Activated CD8-positive, alpha-beta memory T cell treated with anti-CD3 and anti-CD28 coated beads for 36 hours (primary cell): Measurements from ENCODE around the gene TMEM26. TPM values are rescaled to one million over a fixed set of nuclear protein-coding genes. Genes with fewer than 3 reads are reported as not detected.

Experiments used
- CTCF ChIA-PET: fragments of 350-600 bp; sonication (Branson Sonifier 250); formaldehyde crosslinking; loops from one replicate; lab custom pipeline; 2021; ENCODE audit warnings: antibody characterized with exemption; lab: Charles Lee
- POLR2A ChIA-PET: fragments of 350-600 bp; sonication (Branson Sonifier 250); formaldehyde crosslinking; loops from one replicate; lab custom pipeline; 2021; ENCODE audit warnings: antibody characterized with exemption; lab: Charles Lee
- total RNA-seq, 2 experiments: library from RNA; stranded (reverse); gene quantifications; one replicate each; pipeline ENCODE4 v1.2.3, GENCODE V29; 2021

The TMEM26 gene
- total RNA-seq: not detected

DNA sequence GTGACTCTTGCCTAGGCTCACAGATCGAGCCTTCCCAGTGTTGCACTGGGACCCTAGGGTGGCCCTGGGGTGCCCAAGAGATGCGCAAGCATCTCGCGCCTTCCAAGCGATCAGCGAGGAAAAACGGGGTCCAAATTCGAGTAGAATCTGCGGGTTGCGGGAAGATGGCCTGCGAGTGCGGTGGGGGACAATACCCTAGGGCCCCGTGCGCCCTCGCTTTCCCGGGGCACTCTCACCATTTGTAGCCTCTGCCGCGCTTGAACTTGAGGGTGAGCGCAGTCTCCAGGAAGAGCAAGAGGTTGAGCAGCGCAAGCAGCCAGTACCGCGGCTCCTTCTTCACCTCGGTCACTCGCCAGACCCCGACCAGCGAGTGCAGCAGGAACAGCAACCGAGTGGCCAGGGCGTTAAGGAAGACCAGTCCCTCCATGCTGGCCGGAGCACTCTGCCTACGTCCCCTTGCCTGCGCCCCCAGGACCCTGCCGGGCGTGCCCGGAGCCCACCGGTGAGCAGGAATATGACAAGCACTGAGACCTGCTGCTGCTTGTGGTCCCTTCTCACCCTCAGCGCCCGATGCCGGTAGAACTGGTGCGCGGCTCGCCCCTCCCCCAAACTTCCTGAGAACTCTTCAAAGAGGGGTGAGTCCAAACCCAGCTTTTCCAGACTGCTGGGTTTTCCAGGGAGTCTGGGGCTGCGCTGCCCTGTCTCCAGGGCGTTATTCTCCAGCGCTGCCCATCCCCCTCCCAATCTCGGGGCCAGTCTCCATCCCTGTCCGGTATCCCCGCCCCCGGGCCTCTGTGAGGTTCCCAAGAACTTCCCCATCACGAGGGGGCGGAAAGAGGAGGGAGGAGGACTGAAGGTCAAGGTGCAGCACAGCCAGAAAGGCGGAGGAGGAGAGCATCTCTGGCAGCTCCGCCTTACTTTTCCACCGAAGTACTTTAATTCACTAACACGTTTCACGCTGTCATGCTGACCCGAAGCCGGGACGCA lies at the start of gene TMEM26:
TMEM26 (minus strand) TSS at position 727 of the 987 bp plus-strand sequence; CDS start at position 427, 300 bp downstream.
- POLR2A ChIA-PET: no interaction called here
- CTCF ChIA-PET: no interaction called here

DNA sequence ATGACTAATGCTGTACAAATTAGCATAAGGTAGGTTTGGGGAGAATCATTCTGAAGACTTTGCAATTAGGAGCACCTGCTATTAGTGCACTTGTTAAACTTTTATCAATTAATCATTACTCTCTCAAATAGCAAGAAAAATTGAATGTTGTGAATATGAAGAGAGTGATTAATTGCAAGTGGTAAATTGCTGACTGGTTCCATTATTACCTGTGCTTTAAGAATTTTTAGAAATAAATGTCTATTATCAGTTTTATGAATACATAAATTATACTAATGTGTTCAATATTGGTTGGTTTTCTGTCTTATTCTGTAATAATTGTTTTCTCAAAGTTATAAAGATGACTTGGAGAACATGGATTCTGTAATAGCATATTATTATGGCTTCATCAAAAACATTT lies 47.3 kb upstream of the TMEM26 start:
- POLR2A ChIA-PET: no interaction called here
- CTCF ChIA-PET: no interaction called here

DNA sequence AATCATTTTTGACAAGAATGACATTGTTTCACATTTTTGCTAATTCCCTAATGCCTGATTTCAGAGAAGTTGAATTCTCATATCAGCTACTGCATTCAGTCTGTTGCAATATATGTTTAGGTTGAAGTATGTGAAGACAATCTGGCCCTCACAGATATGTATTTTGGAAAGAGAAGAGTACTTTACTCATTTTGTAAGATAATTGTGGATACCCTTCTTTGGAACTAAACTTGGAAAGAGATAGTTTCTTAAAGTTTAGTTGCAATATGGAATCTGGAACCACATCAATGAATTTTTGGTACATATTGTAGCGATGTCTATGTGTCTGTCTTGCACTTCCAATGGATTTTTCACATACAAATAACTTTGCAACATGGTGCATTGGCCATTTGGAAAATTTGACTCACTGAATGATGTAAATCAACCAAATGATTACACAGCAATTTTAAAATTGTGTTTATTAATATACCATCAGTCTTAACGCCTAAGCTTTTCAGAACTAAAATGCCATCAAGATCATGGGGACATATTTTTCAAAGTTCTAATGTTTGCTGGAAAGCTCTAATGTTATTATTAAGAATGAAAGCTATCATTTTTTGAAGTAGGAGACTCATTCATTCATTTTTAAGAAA lies 39.3 kb upstream of the TMEM26 start:
- POLR2A ChIA-PET: no interaction called here
- CTCF ChIA-PET: no interaction called here

GRCh38 chr10:61487506-61487905 lies 34.3 kb upstream of the TMEM26 start:
- ChIA-PET CTCF (no interaction called here), POLR2A (no interaction called here)

DNA sequence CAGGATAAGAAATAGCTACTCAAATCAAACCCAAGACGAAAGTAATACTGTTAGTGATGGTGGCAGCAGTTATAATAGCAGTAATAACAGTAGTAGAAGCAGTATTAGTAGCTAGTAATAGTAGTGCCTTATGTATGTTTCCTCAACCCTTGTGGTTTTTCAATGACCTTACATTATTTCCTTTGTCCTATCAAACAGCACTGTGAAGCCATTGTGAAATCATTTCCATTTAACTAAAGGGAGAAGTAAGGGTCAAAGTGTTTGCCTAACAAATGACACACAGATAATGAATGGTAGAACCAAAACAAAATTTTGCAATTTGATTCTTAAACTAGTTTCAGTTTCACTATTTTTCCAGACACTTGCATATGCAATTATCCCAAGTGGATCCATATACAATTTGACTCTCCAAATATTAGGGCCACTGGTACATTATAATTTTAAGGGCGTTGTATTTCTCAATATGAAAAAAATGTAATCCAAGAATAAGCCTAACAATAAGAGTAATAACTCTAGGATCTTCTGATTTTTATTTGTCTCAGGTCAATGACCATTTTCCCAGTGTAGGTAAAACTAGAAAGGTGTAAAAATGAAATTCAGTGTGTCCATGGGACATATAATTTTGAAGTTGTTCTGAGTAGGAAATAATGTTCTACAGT lies 33.7 kb upstream of the TMEM26 start:
- ChIA-PET CTCF (no interaction called here), POLR2A (no interaction called here)

DNA sequence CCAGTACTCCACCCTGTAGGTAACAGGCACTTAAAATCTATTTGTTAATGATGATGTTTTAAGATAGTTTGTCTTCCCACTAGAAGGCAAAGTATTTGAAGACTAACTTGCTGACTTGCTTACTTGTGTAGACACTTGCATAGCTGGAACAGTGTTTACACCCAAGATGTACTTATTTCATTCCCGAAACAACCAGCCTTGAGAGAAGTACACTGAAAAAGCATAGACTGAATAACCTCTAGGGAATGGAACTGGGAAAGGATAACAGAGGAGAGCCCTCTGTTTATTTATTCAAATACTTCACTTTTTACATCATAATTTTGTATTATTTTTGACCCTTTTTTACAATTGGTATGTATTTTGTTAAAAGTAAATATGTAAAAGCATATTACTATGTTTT lies 33.1 kb upstream of the TMEM26 start:
- POLR2A ChIA-PET: no interaction called here
- CTCF ChIA-PET: no interaction called here

GRCh38 chr10:61481597-61481996 lies 28.4 kb upstream of the TMEM26 start:
- CTCF ChIA-PET: no interaction called here
- POLR2A ChIA-PET: no interaction called here

GRCh38 chr10:61480208-61480607 lies 27.0 kb upstream of the TMEM26 start:
- POLR2A ChIA-PET: no interaction called here

DNA sequence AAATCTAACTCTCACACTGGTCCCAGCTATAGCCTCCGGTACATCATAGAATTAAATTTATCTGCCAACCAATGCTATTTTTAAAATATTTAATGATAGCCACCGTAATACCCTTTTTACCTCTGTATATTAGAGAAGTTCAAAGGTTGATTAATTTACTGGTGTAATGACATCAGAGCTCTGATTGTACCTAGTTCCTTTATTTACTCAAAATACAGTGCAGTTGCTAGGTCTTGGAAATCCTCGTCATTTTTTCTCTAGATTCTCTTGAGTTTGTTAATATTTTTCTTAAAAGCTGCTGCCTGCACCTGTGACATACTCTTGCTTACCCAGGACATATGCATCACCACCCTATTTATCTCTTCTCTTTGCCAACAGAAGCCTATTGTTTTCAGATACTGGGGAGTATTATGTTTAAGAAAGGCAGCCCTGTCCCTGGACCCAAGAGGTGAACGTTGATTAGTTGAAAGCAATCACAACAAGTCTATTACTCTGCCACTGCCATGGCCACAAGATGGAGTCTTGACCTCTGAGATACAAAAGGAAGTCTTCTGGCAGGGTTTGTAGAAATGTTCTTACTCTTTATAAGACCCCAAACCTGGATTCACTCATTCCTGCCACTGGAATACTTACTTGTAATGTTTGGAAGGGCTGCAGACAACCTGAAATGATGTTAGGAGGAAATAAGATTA lies 25.6 kb upstream of the TMEM26 start:
- POLR2A ChIA-PET: no interaction called here
- CTCF ChIA-PET: no interaction called here

More at GRCh38 chr10:61480208-61480607, 27.0 kb upstream of the TMEM26 start:
- CTCF ChIA-PET: no interaction called here

DNA sequence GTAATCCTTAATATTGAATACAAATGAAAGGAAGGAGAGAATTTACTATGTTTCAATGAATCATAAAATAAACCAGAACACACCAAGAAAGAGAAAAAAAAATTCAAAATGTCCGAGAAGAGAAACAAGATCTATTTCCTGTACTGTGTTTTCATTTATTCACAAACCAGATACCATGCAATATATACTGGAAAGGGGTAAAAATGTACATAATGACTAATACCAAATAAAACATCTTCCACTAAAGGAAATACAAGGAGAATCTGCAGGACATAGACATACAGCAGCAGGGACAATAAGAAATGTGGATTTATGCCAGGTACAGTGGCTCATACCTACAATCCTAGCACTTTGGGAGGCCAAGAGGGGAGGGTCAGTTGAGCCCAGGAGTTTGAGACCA lies 24.3 kb upstream of the TMEM26 start:
- ChIA-PET POLR2A (no interaction called here), CTCF (no interaction called here)

GRCh38 chr10:61476529-61476928 lies 23.3 kb upstream of the TMEM26 start:
- POLR2A ChIA-PET: no interaction called here
- CTCF ChIA-PET: no interaction called here

- POLR2A ChIA-PET: no interaction called here
- CTCF ChIA-PET: no interaction called here
Observed at GRCh38 chr10:61475449-61475873, 22.3 kb upstream of the TMEM26 start.

DNA sequence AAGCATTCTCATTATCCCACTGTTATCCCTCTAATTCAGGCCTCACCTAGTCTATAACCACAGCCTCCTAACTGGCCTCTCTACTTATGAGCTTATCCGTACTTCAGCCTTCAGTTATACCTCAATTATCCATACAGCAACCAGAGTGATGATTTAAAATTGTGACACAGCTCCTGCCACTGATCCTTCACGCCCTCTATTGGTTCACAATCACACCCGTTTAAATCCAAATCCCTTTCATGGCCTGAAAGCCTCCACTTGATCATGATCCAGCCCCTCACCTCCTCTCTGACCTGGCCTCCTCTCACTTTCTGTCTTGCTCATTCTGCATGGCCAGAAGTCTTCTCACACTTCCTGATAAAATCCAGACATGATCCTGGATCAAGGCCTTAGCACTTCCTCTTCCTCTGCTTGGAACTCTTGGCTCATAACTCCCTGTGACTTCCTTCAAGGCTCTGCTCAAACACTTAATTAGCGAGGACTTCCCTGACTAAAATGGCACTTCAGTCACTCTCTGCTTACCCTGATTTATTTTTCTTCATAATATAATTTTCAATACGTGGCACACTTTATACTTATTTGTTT lies 19.0 kb upstream of the TMEM26 start:
- ChIA-PET CTCF (no interaction called here), POLR2A (no interaction called here)

DNA sequence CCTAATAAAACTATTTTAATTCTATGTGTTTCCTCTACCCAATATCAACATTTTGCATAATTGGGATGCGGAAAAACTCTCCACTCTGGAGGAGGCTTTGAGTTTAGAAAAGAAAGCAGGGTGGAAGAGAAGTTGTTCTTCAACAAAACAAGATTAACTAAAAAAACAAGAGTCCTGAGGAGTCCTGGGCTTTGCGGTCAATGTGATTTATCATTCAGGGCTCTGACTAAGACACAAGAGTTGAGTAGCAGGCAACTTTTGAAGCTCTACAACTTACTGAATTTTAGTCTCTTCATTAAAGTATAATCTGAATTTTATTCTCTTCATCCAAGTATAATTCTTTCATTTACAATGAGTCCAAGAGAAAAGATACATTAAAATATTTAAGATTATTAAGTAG lies 18.3 kb upstream of the TMEM26 start:
- POLR2A ChIA-PET: no interaction called here
- CTCF ChIA-PET: no interaction called here

- ChIA-PET CTCF (no interaction called here), POLR2A (no interaction called here)
Observed at GRCh38 chr10:61470740-61471139, 17.6 kb upstream of the TMEM26 start.

DNA sequence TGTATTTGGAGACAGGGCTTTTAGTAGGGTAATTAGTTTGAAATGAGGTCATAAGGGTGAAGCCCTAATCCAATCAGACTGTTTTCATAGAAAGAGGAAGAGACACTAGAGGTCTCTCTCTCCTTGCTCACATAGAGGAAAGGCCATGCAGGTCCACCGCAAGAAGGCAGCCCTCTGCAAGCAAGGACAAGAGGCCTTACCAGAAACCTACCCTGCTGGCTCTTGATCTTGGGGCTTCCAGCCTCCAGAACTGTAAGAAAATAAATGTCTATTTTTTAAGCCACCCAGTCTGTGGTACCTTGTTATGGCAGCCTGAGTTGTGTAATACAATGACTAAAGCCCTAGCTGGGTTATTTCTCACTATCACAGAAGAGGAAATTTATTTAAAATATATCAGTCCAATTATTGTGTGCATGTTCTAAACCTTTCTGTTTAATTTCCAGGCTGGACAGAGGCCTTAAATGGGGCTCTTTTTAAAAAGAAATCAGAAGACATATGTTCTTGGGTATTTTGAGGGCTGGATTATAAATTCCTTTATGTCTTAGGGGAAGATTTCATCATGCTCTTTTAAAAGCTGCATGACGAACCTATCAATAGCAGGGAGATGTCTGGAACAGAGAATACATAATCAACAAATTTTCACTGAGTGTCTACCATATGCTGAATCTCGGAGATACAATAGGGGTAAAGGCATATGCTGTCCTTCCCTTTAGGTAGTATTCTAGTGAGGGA lies 12.9 kb upstream of the TMEM26 start:
- CTCF ChIA-PET: no interaction called here
- POLR2A ChIA-PET: no interaction called here

DNA sequence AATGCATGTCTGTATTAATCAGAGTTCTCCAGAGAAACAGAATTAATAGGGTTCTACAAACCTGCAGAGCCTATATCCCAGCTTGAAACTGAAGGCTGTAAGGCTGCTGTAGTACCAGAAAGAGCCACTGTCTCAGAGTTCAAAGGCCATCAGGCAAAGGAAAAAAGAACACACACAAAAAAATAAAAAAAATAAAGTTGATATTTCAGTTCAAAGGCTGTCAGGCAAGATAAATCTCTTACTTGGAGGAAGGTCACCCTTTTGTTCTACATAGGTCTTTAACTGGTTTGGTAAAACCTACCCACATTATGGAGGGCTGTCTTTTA lies 12.0 kb upstream of the TMEM26 start:
- ChIA-PET POLR2A (no interaction called here), CTCF (no interaction called here)

GRCh38 chr10:61464461-61465170 lies 11.4 kb upstream of the TMEM26 start:
- ChIA-PET CTCF (no interaction called here), POLR2A (no interaction called here)
